PC-3 (cell line): Measurements from ENCODE around the gene JAKMIP1. TPM values are rescaled to one million over a fixed set of nuclear protein-coding genes. Genes with fewer than 3 reads are reported as not detected.

Source experiments
- ATAC-seq: fragments of 200-7000 bp; cut with Tn5 transposase; 2 replicates; pipeline ENCODE4 v1.9.1; 2020; ENCODE audit warnings: mild to moderate bottlenecking, moderate library complexity
- BruUV-seq: library from RNA; stranded (reverse); fragments of 400-500 nt; replicated peaks from 2 replicates; lab custom pipeline; 2021; lab: Mats Ljungman, UMichigan
- CTCF ChIA-PET: fragments of 300-600 bp; sonication (Branson Sonifier 250); formaldehyde crosslinking; loops from one replicate; lab custom pipeline; 2022; ENCODE audit warnings: antibody characterized with exemption; lab: Charles Lee
- POLR2A ChIA-PET: fragments of 300-600 bp; sonication (Branson Sonifier 250); formaldehyde crosslinking; loops from one replicate; lab custom pipeline; 2022; ENCODE audit warnings: antibody characterized with exemption; ENCODE audit not compliant: unreplicated experiment; lab: Charles Lee
- DNase-seq: peaks from one replicate; pipeline ENCODE4 v3.0.0-alpha.2; 2015
- H2AFZ ChIP-seq: fragments of 300-600 bp; sonication (generic); 2 replicates; pipeline ENCODE4 v1.6.0; 2016; ENCODE audit warnings: antibody characterized with exemption, low read length
- H3F3A ChIP-seq: fragments of 300-600 bp; sonication (generic); one replicate; pipeline ENCODE4 v1.6.0; 2017; ENCODE audit warnings: antibody characterized with exemption, low read length, control low read depth, mild to moderate bottlenecking; ENCODE audit not compliant: unreplicated experiment
- H3K27ac ChIP-seq: fragments of 300-600 bp; sonication (generic); 2 replicates; pipeline ENCODE4 v1.5.1; 2016; ENCODE audit warnings: mild to moderate bottlenecking, low read length
- H3K27me3 ChIP-seq: fragments of 300-600 bp; sonication (generic); 2 replicates; pipeline ENCODE4 v1.6.1; 2016; ENCODE audit warnings: low read length, mixed read lengths
- H3K36me3 ChIP-seq: fragments of 300-600 bp; sonication (generic); 2 replicates; pipeline ENCODE4 v1.6.1; 2016; ENCODE audit warnings: low read depth, mixed run types, low read length, mixed read lengths
- H3K4me1 ChIP-seq: fragments of 300-600 bp; sonication (generic); 2 replicates; pipeline ENCODE4 v1.5.1; 2016; ENCODE audit warnings: low read length; ENCODE audit not compliant: insufficient read depth
- H3K4me2 ChIP-seq: fragments of 300-600 bp; sonication (generic); 2 replicates; pipeline ENCODE4 v1.6.0; 2016; ENCODE audit warnings: low read length
- H3K4me3 ChIP-seq: fragments of 300-600 bp; sonication (generic); 2 replicates; pipeline ENCODE4 v1.5.1; 2016; ENCODE audit warnings: mild to moderate bottlenecking, low read length, mixed read lengths
- H3K79me2 ChIP-seq: fragments of 300-600 bp; sonication (generic); 2 replicates; pipeline ENCODE4 v1.6.1; 2017; ENCODE audit warnings: low read length, mixed read lengths
- H3K9ac ChIP-seq: fragments of 300-600 bp; sonication (generic); 2 replicates; pipeline ENCODE4 v1.6.0; 2016; ENCODE audit warnings: mild to moderate bottlenecking, low read length
- H3K9me2 ChIP-seq: fragments of 300-600 bp; sonication (generic); replicated peaks from 2 replicates; pipeline ENCODE4 v1.6.1; 2016; ENCODE audit warnings: mixed run types, low read length, mixed read lengths
- H3K9me3 ChIP-seq: fragments of 300-600 bp; sonication (generic); 2 replicates; pipeline ENCODE4 v1.6.1; 2016; ENCODE audit warnings: low read length, mixed read lengths
- H4K20me1 ChIP-seq: fragments of 300-600 bp; sonication (generic); 2 replicates; pipeline ENCODE4 v1.6.1; 2016; ENCODE audit warnings: low read length, mixed read lengths
- CTCF ChIP-seq: fragments of 300-600 bp; sonication (generic); conservative IDR thresholded peaks from 2 replicates; pipeline ENCODE4 v1.5.1; 2017; ENCODE audit warnings: antibody characterized with exemption, low read depth, mild to moderate bottlenecking, low read length
- EZH2 ChIP-seq: fragments of 300-600 bp; sonication (generic); IDR thresholded peaks from one replicate; pipeline ENCODE4 v1.6.1; 2017; ENCODE audit warnings: antibody characterized with exemption, mild to moderate bottlenecking, low read length; ENCODE audit not compliant: unreplicated experiment
- EZH2phosphoT487 ChIP-seq: fragments of 300-600 bp; sonication (generic); IDR thresholded peaks from 2 replicates; pipeline ENCODE4 v1.6.1; 2018; ENCODE audit warnings: mild to moderate bottlenecking, antibody characterized with exemption, low read length, borderline replicate concordance
- intact Hi-C: fragments of 100-400 bp; cut with micrococcal nuclease; formaldehyde crosslinking; loops from 2 replicates; pipeline ENCODE4 v1.9.0; 2023
- total RNA-seq: library from RNA; depleted of rRNA; stranded (reverse); fragments of >200 nt; gene quantifications from 2 replicates; pipeline ENCODE4 v1.2.3, GENCODE V29; 2014

The JAKMIP1 gene
- total RNA-seq, 1 experiment from 2014 or later, result 0.04 TPM

- Histone ChIP-seq H4K20me1 (no peaks in the 10 kb centered on the region), H3K36me3 (no peaks in the 10 kb centered on the region), H3K4me2 (no peak overlapping the region), H3K79me2 (no peaks in the 10 kb centered on the region), H3F3A (no peaks in the 10 kb centered on the region), H3K4me1 (no peaks in the 10 kb centered on the region), H3K4me3 (no peak overlapping the region), H3K9ac (no peak overlapping the region), H3K9me2 (no peaks in the 10 kb centered on the region), H3K27me3 (peaks cover 24% of the 10 kb centered on the region), H3K27ac (no peak overlapping the region), H3K9me3 (no peaks in the 10 kb centered on the region), H2AFZ (no peak overlapping the region)
- CTCF ChIA-PET, result no interaction called here
- intact Hi-C loops, result no loop called here
- DNase-seq (no peak), ATAC-seq (no peak)
- BruUV-seq, result no TSS peak
- TF ChIP-seq EZH2phosphoT487, result no peak
- TF ChIP-seq CTCF, result no peak
- TF ChIP-seq EZH2, result no peak
- POLR2A ChIA-PET, result no interaction called here
Observed at GRCh38 chr4:6012200-6012599, 188.1 kb downstream of the JAKMIP1 start.

- POLR2A ChIA-PET, result no interaction called here
- CTCF ChIA-PET, result no interaction called here
- Histone ChIP-seq H3F3A (no peaks in the 10 kb centered on the region), H3K4me1 (no peaks in the 10 kb centered on the region), H3K36me3 (no peaks in the 10 kb centered on the region), H2AFZ (no peak overlapping the region), H3K79me2 (no peaks in the 10 kb centered on the region), H3K4me2 (no peak overlapping the region), H3K9me3 (no peaks in the 10 kb centered on the region), H3K4me3 (no peak overlapping the region), H4K20me1 (no peaks in the 10 kb centered on the region), H3K9ac (no peak overlapping the region), H3K9me2 (no peaks in the 10 kb centered on the region), H3K27me3 (peaks cover 28% of the 10 kb centered on the region), H3K27ac (no peak overlapping the region)
- DNase-seq (no peak), ATAC-seq (no peak)
- no peak for TF ChIP-seq CTCF
- no peak for TF ChIP-seq EZH2
- TF ChIP-seq EZH2phosphoT487, result no peak
- BruUV-seq, result no TSS peak
- intact Hi-C loops, result no loop called here
Observed at GRCh38 chr4:6011686-6012085, 188.7 kb downstream of the JAKMIP1 start.

GRCh38 chr4:6011271-6011671 lies 189.1 kb downstream of the JAKMIP1 start:
- no peak for TF ChIP-seq CTCF
- no peak for TF ChIP-seq EZH2phosphoT487
- no peak for TF ChIP-seq EZH2
- no peaks in the 10 kb centered on the region for H3K36me3 ChIP-seq
- H3K9me2 ChIP-seq, result no peaks in the 10 kb centered on the region
- CTCF ChIA-PET, result no interaction called here
- H3K4me3 ChIP-seq, result no peak overlapping the region
- H3K79me2 ChIP-seq, result no peaks in the 10 kb centered on the region
- no peaks in the 10 kb centered on the region for H3K4me1 ChIP-seq
- H2AFZ ChIP-seq, result no peak overlapping the region
- H3K4me2 ChIP-seq, result no peak overlapping the region
- no peaks in the 10 kb centered on the region for H4K20me1 ChIP-seq
- H3K27me3 ChIP-seq, result peaks cover 32% of the 10 kb centered on the region
- ATAC-seq (no peak), DNase-seq (no peak)
- H3K9me3 ChIP-seq, result no peaks in the 10 kb centered on the region
- no peak overlapping the region for H3K27ac ChIP-seq
- no peaks in the 10 kb centered on the region for H3F3A ChIP-seq
- H3K9ac ChIP-seq, result no peak overlapping the region
- POLR2A ChIA-PET, result no interaction called here
- intact Hi-C loops, result no loop called here
- no TSS peak for BruUV-seq
